H9 (cell line): Measurements from ENCODE around the gene BLNK. TPM values are rescaled to one million over a fixed set of nuclear protein-coding genes. Genes with fewer than 3 reads are reported as not detected.

Experiments used
- DNase-seq: peaks from one replicate; pipeline ENCODE4 v3.0.0-alpha.2; 2017
- H2AFZ ChIP-seq: one replicate; pipeline ENCODE4 v1.6.1; 2013; ENCODE audit warnings: mild to moderate bottlenecking, low read length, control low read depth, moderate library complexity
- H2AK5ac ChIP-seq: 2 replicates; pipeline ENCODE4 v1.6.1; 2013; ENCODE audit warnings: low read length, control low read depth, mixed read lengths; ENCODE audit not compliant: insufficient read length
- H2BK120ac ChIP-seq: one replicate; pipeline ENCODE4 v1.6.1; 2013; ENCODE audit warnings: low read depth, mild to moderate bottlenecking, low read length, control low read depth, inconsistent platforms; ENCODE audit not compliant: poor library complexity, severe bottlenecking
- H2BK12ac ChIP-seq: 2 replicates; pipeline ENCODE4 v1.6.1; 2013; ENCODE audit warnings: low read length, control low read depth, mixed read lengths, low read depth; ENCODE audit not compliant: insufficient read length
- H2BK15ac ChIP-seq: 2 replicates; pipeline ENCODE4 v1.6.1; 2013; ENCODE audit warnings: low read depth, low read length, control low read depth
- H2BK20ac ChIP-seq: one replicate; pipeline ENCODE4 v1.6.1; 2013; ENCODE audit warnings: low read depth, mild to moderate bottlenecking, low read length, control low read depth, inconsistent platforms; ENCODE audit not compliant: poor library complexity, severe bottlenecking
- H2BK5ac ChIP-seq: 2 replicates; pipeline ENCODE4 v1.6.1; 2013; ENCODE audit warnings: low read length, control low read depth, mixed read lengths; ENCODE audit not compliant: insufficient read length
- H3K14ac ChIP-seq: 2 replicates; pipeline ENCODE4 v1.6.1; 2013; ENCODE audit warnings: low read length, control low read depth; ENCODE audit not compliant: insufficient read depth
- H3K18ac ChIP-seq: 2 replicates; pipeline ENCODE4 v1.6.1; 2013; ENCODE audit warnings: low read depth, mild to moderate bottlenecking, mixed read lengths, low read length, control low read depth; ENCODE audit not compliant: insufficient read length
- H3K23ac ChIP-seq: 2 replicates; pipeline ENCODE4 v1.6.1; 2013; ENCODE audit warnings: low read length, control low read depth, mixed read lengths, low read depth; ENCODE audit not compliant: insufficient read length
- H3K23me2 ChIP-seq: 2 replicates; pipeline ENCODE4 v1.6.1; 2013; ENCODE audit warnings: low read depth, mild to moderate bottlenecking, mixed read lengths, low read length, control low read depth; ENCODE audit not compliant: insufficient read length, poor library complexity, severe bottlenecking
- H3K27ac ChIP-seq: 2 replicates; pipeline ENCODE4 v1.5.1; 2013; ENCODE audit warnings: low read length, control low read depth, mixed read lengths, low read depth; ENCODE audit not compliant: insufficient read length
- H3K27me3 ChIP-seq: 2 replicates; pipeline ENCODE4 v1.6.1; 2013; ENCODE audit warnings: low read length, control low read depth, inconsistent platforms; ENCODE audit not compliant: insufficient read depth
- H3K4ac ChIP-seq: 2 replicates; pipeline ENCODE4 v1.6.1; 2013; ENCODE audit warnings: low read depth, mild to moderate bottlenecking, control low read depth, inconsistent platforms, low read length, moderate library complexity
- H3K4me1 ChIP-seq: 2 replicates; pipeline ENCODE4 v1.6.1; 2013; ENCODE audit warnings: low read length, control low read depth, inconsistent platforms; ENCODE audit not compliant: insufficient read depth
- H3K4me2 ChIP-seq: 2 replicates; pipeline ENCODE4 v1.6.1; 2013; ENCODE audit warnings: low read length, control low read depth, mixed read lengths; ENCODE audit not compliant: insufficient read length, insufficient read depth
- H3K56ac ChIP-seq: 2 replicates; pipeline ENCODE4 v1.6.1; 2013; ENCODE audit warnings: low read depth, mild to moderate bottlenecking, mixed read lengths, low read length, control low read depth; ENCODE audit not compliant: insufficient read length
- H3K79me1 ChIP-seq: 2 replicates; pipeline ENCODE4 v1.6.1; 2013; ENCODE audit warnings: low read depth, mild to moderate bottlenecking, moderate library complexity, low read length, control low read depth, inconsistent platforms; ENCODE audit not compliant: insufficient read depth, poor library complexity, severe bottlenecking
- H3K79me2 ChIP-seq: 2 replicates; pipeline ENCODE4 v1.6.1; 2013; ENCODE audit warnings: low read length, control low read depth, inconsistent platforms; ENCODE audit not compliant: insufficient read depth
- H3K9ac ChIP-seq: 2 replicates; pipeline ENCODE4 v1.6.1; 2013; ENCODE audit warnings: low read length, control low read depth, mixed read lengths; ENCODE audit not compliant: insufficient read length; ENCODE audit errors: extremely low read depth
- H3K9me3 ChIP-seq: one replicate; pipeline ENCODE4 v1.6.1; 2013; ENCODE audit warnings: low read depth, low read length, inconsistent platforms; ENCODE audit not compliant: control insufficient read depth
- H3T11ph ChIP-seq: one replicate; pipeline ENCODE4 v1.6.1; 2013; ENCODE audit warnings: mild to moderate bottlenecking, low read length, control low read depth, inconsistent platforms
- H4K20me1 ChIP-seq: one replicate; pipeline ENCODE4 v1.6.1; 2013; ENCODE audit not compliant: control insufficient read depth, insufficient read length, insufficient read depth
- H4K5ac ChIP-seq: 2 replicates; pipeline ENCODE4 v1.6.1; 2013; ENCODE audit warnings: low read depth, mild to moderate bottlenecking, mixed read lengths, low read length, control low read depth; ENCODE audit not compliant: insufficient read length
- H4K8ac ChIP-seq: replicated peaks from 2 replicates; pipeline ENCODE4 v1.6.1; 2013; ENCODE audit warnings: low read length, control low read depth, mixed read lengths, low read depth; ENCODE audit not compliant: insufficient read length
- H4K91ac ChIP-seq: 2 replicates; pipeline ENCODE4 v1.6.1; 2013; ENCODE audit warnings: low read depth, mild to moderate bottlenecking, moderate library complexity, mixed read lengths, low read length, control low read depth; ENCODE audit not compliant: insufficient read length
- H3K27ac Mint-ChIP-seq, 3 experiments: 2 replicates in 2 of 3; 3 replicates in 1 of 3; pipeline ENCODE4 v1.8.0; 2020 to 2021; ENCODE audit warnings: mixed read lengths in 3 of 3, mild to moderate bottlenecking in 1 of 3, moderate library complexity in 1 of 3
- H3K27me3 Mint-ChIP-seq: 2 replicates; pipeline ENCODE4 v1.8.0; 2021; ENCODE audit warnings: low read depth, mild to moderate bottlenecking, moderate library complexity, mixed read lengths
- H3K36me3 Mint-ChIP-seq, 3 experiments: 2 replicates in 2 of 3; 3 replicates in 1 of 3; pipeline ENCODE4 v1.8.0; 2020 to 2021; ENCODE audit warnings: low read depth in 3 of 3, mixed read lengths in 3 of 3; ENCODE audit not compliant: insufficient read depth in 1 of 3
- H3K4me1 Mint-ChIP-seq, 2 experiments: 2 replicates each; pipeline ENCODE4 v1.8.0; 2020; ENCODE audit warnings: mixed read lengths in 2 of 2
- H3K4me3 Mint-ChIP-seq, 2 experiments: 2 replicates in 1 of 2; 3 replicates in 1 of 2; pipeline ENCODE4 v1.8.0; 2020 to 2021; ENCODE audit warnings: mild to moderate bottlenecking in 2 of 2, mixed read lengths in 2 of 2, moderate library complexity in 1 of 2
- H3K9me3 Mint-ChIP-seq, 2 experiments: 2 replicates in 1 of 2; 3 replicates in 1 of 2; pipeline ENCODE4 v1.8.0; 2020; ENCODE audit warnings: mild to moderate bottlenecking in 2 of 2, mixed read lengths in 2 of 2, moderate library complexity in 1 of 2
- WGBS: extraction: QIAGEN DNeasy Blood & Tissue Kit; methylation state at CpG from one replicate; pipeline ENCODE4 v1.1.7; 2013; ENCODE audit warnings: missing lambda C conversion rate, low lambda C conversion rate, mixed read lengths; ENCODE audit not compliant: insufficient read length; ENCODE audit errors: extremely low coverage; 5-methylcytosine and 5-hydroxymethylcytosine counted together
- total RNA-seq: library from RNA; stranded (reverse); gene quantifications from 2 replicates; pipeline ENCODE4 v1.2.1, GENCODE V29; 2021
- TF ChIP-seq, protein P1 (sequence below): fragments of 200-600 bp; sonication (generic); conservative IDR thresholded peaks from 3 replicates; pipeline ENCODE4 v1.8.0; 2021; ENCODE audit warnings: antibody characterized with exemption, mild to moderate bottlenecking

BLNK gene
- total RNA-seq, 1 experiment from 2014 or later, result not detected

DNA sequence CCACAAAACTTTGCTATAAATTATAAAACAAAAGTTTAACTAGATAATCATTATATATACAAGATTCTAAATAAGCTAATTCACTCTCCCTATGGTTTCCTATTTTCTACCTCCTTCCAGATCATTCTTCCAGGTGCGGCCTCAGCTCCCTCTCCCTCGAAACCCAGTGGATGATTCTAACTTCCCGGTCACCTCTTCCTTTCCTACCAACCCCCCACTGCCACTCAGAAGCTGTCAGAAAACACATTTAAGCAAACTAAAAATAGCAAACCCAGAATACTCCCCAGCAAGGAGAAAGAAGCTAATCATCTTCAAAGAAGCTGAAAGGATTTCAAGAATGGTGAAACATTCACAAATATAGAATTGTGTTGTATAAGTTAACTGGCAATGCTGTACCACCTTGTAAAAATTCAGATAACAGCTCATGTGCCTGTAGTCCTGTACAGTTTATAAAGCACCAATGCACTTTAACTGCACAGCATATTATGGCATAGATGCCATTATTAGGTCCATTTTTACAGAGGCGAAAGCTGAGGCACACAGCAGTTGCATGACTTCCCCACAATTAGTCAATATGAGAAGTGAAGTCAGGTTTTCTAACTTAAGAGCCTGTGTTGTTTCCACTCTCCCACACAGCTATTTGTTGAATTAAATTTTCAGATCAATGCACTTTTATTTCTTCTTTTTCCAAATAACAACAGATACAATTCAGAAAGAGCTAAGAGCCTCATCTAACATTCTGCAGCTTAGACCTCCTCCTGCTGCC is 19.2 kb upstream of the BLNK start:
- Histone ChIP-seq H3K23ac (no peak overlapping the region), H3K9me3 (no peaks in the 10 kb centered on the region), H3K9ac (no peak overlapping the region), H4K5ac (no peak overlapping the region), H3K79me2 (no peaks in the 10 kb centered on the region), H2BK5ac (no peak overlapping the region), H4K20me1 (no peaks in the 10 kb centered on the region), H3T11ph (no peak overlapping the region), H3K79me1 (no peaks in the 10 kb centered on the region), H2BK12ac (no peak overlapping the region), H3K18ac (no peak overlapping the region), H2BK120ac (no peak overlapping the region), H3K14ac (no peak overlapping the region), H2BK15ac (no peak overlapping the region), H3K23me2 (no peaks in the 10 kb centered on the region), H3K27me3 (no peaks in the 10 kb centered on the region), H4K91ac (no peak overlapping the region), H3K4me2 (no peak overlapping the region), H3K27ac (no peak overlapping the region), H2BK20ac (no peak overlapping the region), H3K4me1 (peaks cover 3% of the 10 kb centered on the region), H2AK5ac (no peak overlapping the region), H3K4ac (no peak overlapping the region), H3K56ac (no peak overlapping the region), H4K8ac (no peak overlapping the region), H2AFZ (no peak overlapping the region)
- no CpG with 5 or more reads among the region's 4 CpGs for WGBS
- H3K27ac Mint-ChIP-seq, result no peak overlapping the region
- no peak for DNase-seq
- TF ChIP-seq, protein P1, sequence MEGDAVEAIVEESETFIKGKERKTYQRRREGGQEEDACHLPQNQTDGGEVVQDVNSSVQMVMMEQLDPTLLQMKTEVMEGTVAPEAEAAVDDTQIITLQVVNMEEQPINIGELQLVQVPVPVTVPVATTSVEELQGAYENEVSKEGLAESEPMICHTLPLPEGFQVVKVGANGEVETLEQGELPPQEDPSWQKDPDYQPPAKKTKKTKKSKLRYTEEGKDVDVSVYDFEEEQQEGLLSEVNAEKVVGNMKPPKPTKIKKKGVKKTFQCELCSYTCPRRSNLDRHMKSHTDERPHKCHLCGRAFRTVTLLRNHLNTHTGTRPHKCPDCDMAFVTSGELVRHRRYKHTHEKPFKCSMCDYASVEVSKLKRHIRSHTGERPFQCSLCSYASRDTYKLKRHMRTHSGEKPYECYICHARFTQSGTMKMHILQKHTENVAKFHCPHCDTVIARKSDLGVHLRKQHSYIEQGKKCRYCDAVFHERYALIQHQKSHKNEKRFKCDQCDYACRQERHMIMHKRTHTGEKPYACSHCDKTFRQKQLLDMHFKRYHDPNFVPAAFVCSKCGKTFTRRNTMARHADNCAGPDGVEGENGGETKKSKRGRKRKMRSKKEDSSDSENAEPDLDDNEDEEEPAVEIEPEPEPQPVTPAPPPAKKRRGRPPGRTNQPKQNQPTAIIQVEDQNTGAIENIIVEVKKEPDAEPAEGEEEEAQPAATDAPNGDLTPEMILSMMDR, result no peak
- H3K27me3 Mint-ChIP-seq, result no peaks in the 10 kb centered on the region
- no peaks in the 10 kb centered on the region for H3K9me3 Mint-ChIP-seq
- H3K4me1 Mint-ChIP-seq, result peaks cover 7 to 18% of the 10 kb centered on the region in 2 experiments
- H3K4me3 Mint-ChIP-seq, result no peak overlapping the region
- H3K36me3 Mint-ChIP-seq, result no peaks in the 10 kb centered on the region
